GM12874 (cell line): ENCODE results near the gene UPK3A.

Source experiments
- CTCF ChIP-seq: IDR thresholded peaks from 2 replicates; pipeline ENCODE4 v1.5.1; 2011; ENCODE audit warnings: low read depth, mild to moderate bottlenecking, control low read depth, low read length, moderate library complexity; ENCODE audit not compliant: insufficient read depth

The UPK3A gene

GRCh38 chr22:45324311-45324711 is 39.6 kb downstream of the UPK3A start:
- TF ChIP-seq CTCF = no peak

GRCh38 chr22:45328822-45329529 is 44.2 kb downstream of the UPK3A start:
- no peak for TF ChIP-seq CTCF

GRCh38 chr22:45329530-45329936 is 44.8 kb downstream of the UPK3A start:
- TF ChIP-seq CTCF = no peak

- no peak for TF ChIP-seq CTCF
Measured at GRCh38 chr22:45330548-45330947, 45.8 kb downstream of the UPK3A start.

- TF ChIP-seq CTCF = no peak
Measured at GRCh38 chr22:45331486-45331885, 46.7 kb downstream of the UPK3A start.

- no peak for TF ChIP-seq CTCF
Measured at GRCh38 chr22:45332001-45332400, 47.3 kb downstream of the UPK3A start.

- TF ChIP-seq CTCF = no peak
Measured at GRCh38 chr22:45334068-45334467, 49.3 kb downstream of the UPK3A start.

- no peak for TF ChIP-seq CTCF
Measured at GRCh38 chr22:45334528-45334927, 49.8 kb downstream of the UPK3A start.
